Suprapubic skin (tissue), 4 donors: Measurements from ENCODE around the gene ARVCF. TPM values are rescaled to one million over a fixed set of nuclear protein-coding genes. Genes with fewer than 3 reads are reported as not detected.

Experiments
- DNase-seq, 2 donors: peaks; one replicate each; pipeline ENCODE4 v3.0.0-alpha.2; 2019; ENCODE audit warnings: low spot score in 2 of 2
- H3K27ac ChIP-seq: fragments of 200-600 bp; sonication (generic); one replicate; pipeline ENCODE4 v1.5.1; 2019
- H3K27me3 ChIP-seq: fragments of 200-600 bp; sonication (generic); one replicate; pipeline ENCODE4 v1.5.1; 2019
- H3K36me3 ChIP-seq: fragments of 200-600 bp; sonication (generic); one replicate; pipeline ENCODE4 v1.5.1; 2019
- H3K4me1 ChIP-seq: fragments of 200-600 bp; sonication (generic); one replicate; pipeline ENCODE4 v1.5.1; 2019
- H3K4me3 ChIP-seq: fragments of 200-600 bp; sonication (generic); one replicate; pipeline ENCODE4 v1.5.1; 2019; ENCODE audit warnings: mild to moderate bottlenecking
- H3K9me3 ChIP-seq: fragments of 200-600 bp; sonication (generic); one replicate; pipeline ENCODE4 v1.5.1; 2019
- CTCF ChIP-seq, 2 donors: fragments of 200-600 bp in 1 of 2; fragments of 450-650 bp in 1 of 2; sonication (generic) in 1 of 2; IDR thresholded peaks; one replicate each; pipeline ENCODE4 v1.5.1; 2016 to 2019; ENCODE audit warnings: antibody characterized with exemption in 2 of 2, mild to moderate bottlenecking in 1 of 2, moderate library complexity in 1 of 2
- EP300 ChIP-seq: sonication (generic); formaldehyde crosslinking; IDR thresholded peaks from one replicate; pipeline ENCODE4 v1.6.1; 2017; ENCODE audit warnings: antibody characterized with exemption
- POLR2A ChIP-seq, 2 donors: fragments of 450-650 bp; IDR thresholded peaks; one replicate each; pipeline ENCODE4 v1.6.1; 2017; ENCODE audit warnings: antibody characterized with exemption in 2 of 2, mild to moderate bottlenecking in 2 of 2, moderate library complexity in 2 of 2
- POLR2AphosphoS5 ChIP-seq, 3 donors: sonication (generic); formaldehyde crosslinking; IDR thresholded peaks; one replicate each; pipeline ENCODE4 v1.6.1; 2017; ENCODE audit warnings: antibody characterized with exemption in 3 of 3
- WGBS: methylation state at CpG from one replicate; pipeline ENCODE4 v1.1.5; 2018; 5-methylcytosine and 5-hydroxymethylcytosine counted together
- total RNA-seq, 4 donors: library from RNA; depleted of rRNA; stranded (reverse); fragments of >200 nt; gene quantifications; one replicate each; pipeline ENCODE4 v1.1.0, GENCODE V29; 2016

Gene ARVCF
- total RNA-seq, 4 donors from 2014 or later: 22.9 to 38.4 (median 26.0) TPM

GRCh38 chr22:20036084-20036482 lies 19.5 kb upstream of the ARVCF start:
- peaks cover 17% of the 10 kb centered on the region for H3K4me1 ChIP-seq
- TF ChIP-seq POLR2AphosphoS5 (IDR thresholded peaks at IDR 0.05) (no peak), EP300 (no peak), CTCF (IDR thresholded peaks at IDR 0.05) (no peak)
- no peak for DNase-seq
- 91% methylated on average over 10 of the region's 10 CpGs for WGBS
- H3K36me3 ChIP-seq: peaks cover 41% of the 10 kb centered on the region
- no peaks in the 10 kb centered on the region for H3K9me3 ChIP-seq
- no peak overlapping the region for H3K27ac ChIP-seq
- H3K4me3 ChIP-seq: no peak overlapping the region
- H3K27me3 ChIP-seq: no peaks in the 10 kb centered on the region

- 87% methylated on average over 14 of the region's 16 CpGs for WGBS
- Histone ChIP-seq H3K36me3 (peaks cover 37% of the 10 kb centered on the region), H3K27me3 (no peaks in the 10 kb centered on the region), H3K27ac (no peak overlapping the region), H3K9me3 (no peaks in the 10 kb centered on the region), H3K4me3 (no peak overlapping the region), H3K4me1 (peaks cover 17% of the 10 kb centered on the region)
- TF ChIP-seq POLR2A (IDR thresholded peaks at IDR 0.05): no peak
- TF ChIP-seq POLR2AphosphoS5 (IDR thresholded peaks at IDR 0.05): no peak
- TF ChIP-seq CTCF (IDR thresholded peaks at IDR 0.05): no peak
- no peak for TF ChIP-seq EP300
- DNase-seq: no peak
Observed at GRCh38 chr22:20035375-20036083, 18.9 kb upstream of the ARVCF start.

- H3K4me3 ChIP-seq: no peak overlapping the region
- no peaks in the 10 kb centered on the region for H3K27me3 ChIP-seq
- TF ChIP-seq CTCF (IDR thresholded peaks at IDR 0.05): no peak
- no peak for TF ChIP-seq EP300
- no peak for TF ChIP-seq POLR2AphosphoS5 (IDR thresholded peaks at IDR 0.05)
- no peak for TF ChIP-seq POLR2A (IDR thresholded peaks at IDR 0.05)
- H3K9me3 ChIP-seq: no peaks in the 10 kb centered on the region
- H3K27ac ChIP-seq: no peak overlapping the region
- no peak for DNase-seq
- 94% methylated on average over 5 of the region's 5 CpGs for WGBS
- H3K36me3 ChIP-seq: peaks cover 27% of the 10 kb centered on the region
- H3K4me1 ChIP-seq: peaks cover 20% of the 10 kb centered on the region
Observed at GRCh38 chr22:20034143-20034542, 17.5 kb upstream of the ARVCF start.

- Histone ChIP-seq H3K4me1 (peaks cover 27% of the 10 kb centered on the region), H3K36me3 (peaks cover 18% of the 10 kb centered on the region), H3K4me3 (no peak overlapping the region), H3K27ac (no peak overlapping the region), H3K9me3 (no peaks in the 10 kb centered on the region), H3K27me3 (no peaks in the 10 kb centered on the region)
- no peak for DNase-seq
- 100% methylated on average over 1 of the region's 14 CpGs for WGBS
- no peak for TF ChIP-seq POLR2A (IDR thresholded peaks at IDR 0.05)
- no peak for TF ChIP-seq POLR2AphosphoS5 (IDR thresholded peaks at IDR 0.05)
- no peak for TF ChIP-seq EP300
- TF ChIP-seq CTCF (IDR thresholded peaks at IDR 0.05): no peak
Observed at GRCh38 chr22:20033045-20033706, 16.6 kb upstream of the ARVCF start.

GRCh38 chr22:20032407-20032991 lies 15.9 kb upstream of the ARVCF start:
- Histone ChIP-seq H3K4me3 (no peak overlapping the region), H3K27me3 (no peaks in the 10 kb centered on the region), H3K27ac (no peak overlapping the region), H3K36me3 (peaks cover 13% of the 10 kb centered on the region), H3K9me3 (no peaks in the 10 kb centered on the region), H3K4me1 (peaks cover 28% of the 10 kb centered on the region)
- DNase-seq: no peak
- TF ChIP-seq POLR2AphosphoS5 (IDR thresholded peaks at IDR 0.05) (no peak), CTCF (IDR thresholded peaks at IDR 0.05) (no peak), EP300 (no peak), POLR2A (IDR thresholded peaks at IDR 0.05) (no peak)
- WGBS: 67% methylated on average over 6 of the region's 7 CpGs
